Neural progenitor cell (in vitro differentiated cells): ENCODE results near the gene BCKDK.

Experiments used
- CTCF ChIP-seq: fragments of 200-600 bp; sonication (generic); IDR thresholded peaks from 2 replicates; pipeline ENCODE4 v1.5.1; 2017; ENCODE audit warnings: antibody characterized with exemption, mild to moderate bottlenecking
- EZH2 ChIP-seq: fragments of 200-600 bp; sonication (generic); IDR thresholded peaks from 2 replicates; pipeline ENCODE4 v1.6.1; 2017; ENCODE audit warnings: antibody characterized with exemption, mild to moderate bottlenecking, moderate library complexity
- EZH2phosphoT487 ChIP-seq: fragments of 200-600 bp; sonication (generic); IDR thresholded peaks from 2 replicates; pipeline ENCODE4 v1.6.1; 2017; ENCODE audit warnings: antibody characterized with exemption

GRCh38 chr16:31077024-31077423, 31.2 kb upstream of the BCKDK start:
- TF ChIP-seq CTCF, result no peak
- no peak for TF ChIP-seq EZH2
- no peak for TF ChIP-seq EZH2phosphoT487
